Pons (tissue), 1 donor: Measurements from ENCODE around the gene STPG1.

Source experiments
- DNase-seq: peaks from one replicate; pipeline ENCODE4 v3.0.0-alpha.2; 2016; ENCODE audit warnings: low spot score

Gene STPG1

DNA sequence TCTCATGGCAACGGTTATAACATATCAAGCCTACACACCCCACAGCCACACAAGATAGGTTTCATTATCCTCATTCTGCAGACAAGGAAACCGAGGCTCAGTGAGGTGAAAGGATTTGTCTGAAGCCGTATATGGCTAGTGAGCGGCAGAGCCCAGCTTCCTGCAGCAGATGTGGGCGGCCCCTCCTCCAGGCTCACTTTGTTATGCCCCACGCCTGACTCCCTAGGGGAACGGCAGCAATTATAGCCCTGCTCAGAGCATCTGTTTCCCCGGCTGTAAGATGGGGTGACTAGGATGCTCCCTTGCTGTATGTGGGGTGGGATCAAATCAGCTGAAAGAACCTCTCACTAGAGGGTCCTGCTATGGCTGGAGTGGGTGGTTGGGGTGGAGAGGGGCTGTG lies 72.3 kb downstream of the STPG1 start:
- DNase-seq, result no peak

DNA sequence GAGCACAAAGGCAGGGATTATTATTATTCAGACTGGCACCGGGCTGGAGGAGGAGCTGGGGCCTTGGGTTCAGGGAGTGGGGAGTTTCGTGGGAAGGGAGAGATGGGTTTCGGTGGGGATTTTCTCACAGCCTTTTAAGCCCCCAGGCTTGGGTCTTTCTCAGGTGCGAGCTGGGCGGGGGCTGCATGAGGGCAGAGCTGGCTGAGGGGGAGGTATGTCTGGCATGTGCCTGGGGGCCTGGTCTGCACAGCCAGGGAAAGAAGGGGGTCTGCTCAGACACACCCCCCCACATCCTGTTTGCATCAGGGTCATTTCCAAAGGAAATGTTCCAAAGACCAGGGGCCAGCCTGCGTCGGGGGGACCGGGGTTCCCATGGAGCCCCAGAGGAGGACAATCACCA lies 72.8 kb downstream of the STPG1 start:
- DNase-seq, result no peak

DNA sequence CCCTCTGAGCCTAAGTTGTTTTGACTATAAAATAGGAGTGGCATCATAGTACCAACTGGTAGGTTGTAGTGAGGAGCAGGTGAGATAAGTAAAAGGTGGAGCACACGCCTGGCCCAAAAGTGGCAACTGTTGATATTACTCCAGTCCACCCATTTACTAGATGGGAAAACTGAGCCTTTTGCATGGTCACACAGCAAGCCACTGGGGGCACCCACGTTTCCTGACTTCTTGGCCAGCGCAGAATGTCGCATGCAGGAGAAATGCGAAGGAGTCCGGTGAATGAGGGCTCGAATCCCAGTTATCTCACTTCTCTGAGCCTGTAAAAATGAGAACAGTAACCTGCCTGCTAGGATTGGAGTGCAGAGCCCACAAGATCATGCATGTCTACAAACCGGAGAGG lies 73.6 kb downstream of the STPG1 start:
- DNase-seq, result no peak

DNA sequence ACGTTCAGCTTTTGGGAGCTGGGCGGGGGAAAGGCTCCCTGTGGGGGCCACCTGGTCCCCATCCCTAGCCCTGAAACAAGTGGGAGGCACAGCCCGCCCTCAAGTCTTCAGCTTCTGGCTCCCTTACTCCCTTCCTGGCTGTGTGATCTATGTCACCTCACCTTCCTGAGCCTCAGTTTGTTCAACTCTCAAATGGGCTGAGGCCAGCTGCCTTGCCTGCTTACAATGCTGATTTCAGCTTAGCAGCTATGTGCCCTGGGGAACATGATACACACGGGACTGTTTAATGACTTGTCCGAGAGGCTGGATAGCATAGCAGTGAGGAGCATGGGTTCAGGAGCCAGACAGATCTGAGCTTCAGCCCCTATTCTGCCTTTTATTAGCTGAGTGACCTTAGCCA lies 75.1 kb downstream of the STPG1 start:
- DNase-seq, result no peak

DNA sequence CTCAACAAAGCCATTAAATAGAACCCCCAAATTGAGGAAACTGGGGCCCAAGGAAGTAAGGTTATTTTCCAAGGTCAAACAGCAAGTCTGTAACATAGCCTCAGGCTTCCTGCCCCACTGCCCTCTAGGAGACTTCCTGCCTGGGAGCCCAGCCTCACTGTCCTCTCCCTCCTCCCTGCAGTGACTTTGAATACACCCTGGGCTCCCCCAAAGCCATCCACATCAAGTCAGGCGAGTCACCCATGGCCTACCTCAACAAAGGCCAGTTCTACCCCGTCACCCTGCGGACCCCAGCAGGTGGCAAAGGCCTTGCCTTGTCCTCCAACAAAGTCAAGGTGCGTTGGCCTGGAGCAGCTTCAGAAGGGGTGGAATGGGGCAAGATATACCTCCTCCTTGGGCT lies 76.1 kb downstream of the STPG1 start:
- DNase-seq, result no peak

DNA sequence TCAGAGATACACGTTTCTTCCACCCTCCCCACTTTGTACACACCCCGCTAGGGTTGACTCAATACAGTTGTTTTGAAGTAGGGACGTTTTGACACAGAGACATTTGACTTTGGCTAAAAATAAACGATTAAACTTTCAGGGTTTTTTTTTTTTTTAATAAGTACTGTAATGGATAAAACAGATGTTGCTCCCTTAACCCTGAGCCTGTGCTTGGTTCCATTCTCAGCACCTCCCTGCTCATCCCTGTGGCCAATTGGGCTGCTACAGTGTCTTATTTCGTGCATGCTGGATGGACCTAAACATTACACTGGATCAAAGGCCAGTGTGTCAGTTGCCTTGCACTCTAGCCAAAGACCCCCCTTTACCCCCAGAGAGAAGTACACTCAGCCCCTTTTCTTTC lies 77.5 kb downstream of the STPG1 start:
- DNase-seq, result no peak

DNA sequence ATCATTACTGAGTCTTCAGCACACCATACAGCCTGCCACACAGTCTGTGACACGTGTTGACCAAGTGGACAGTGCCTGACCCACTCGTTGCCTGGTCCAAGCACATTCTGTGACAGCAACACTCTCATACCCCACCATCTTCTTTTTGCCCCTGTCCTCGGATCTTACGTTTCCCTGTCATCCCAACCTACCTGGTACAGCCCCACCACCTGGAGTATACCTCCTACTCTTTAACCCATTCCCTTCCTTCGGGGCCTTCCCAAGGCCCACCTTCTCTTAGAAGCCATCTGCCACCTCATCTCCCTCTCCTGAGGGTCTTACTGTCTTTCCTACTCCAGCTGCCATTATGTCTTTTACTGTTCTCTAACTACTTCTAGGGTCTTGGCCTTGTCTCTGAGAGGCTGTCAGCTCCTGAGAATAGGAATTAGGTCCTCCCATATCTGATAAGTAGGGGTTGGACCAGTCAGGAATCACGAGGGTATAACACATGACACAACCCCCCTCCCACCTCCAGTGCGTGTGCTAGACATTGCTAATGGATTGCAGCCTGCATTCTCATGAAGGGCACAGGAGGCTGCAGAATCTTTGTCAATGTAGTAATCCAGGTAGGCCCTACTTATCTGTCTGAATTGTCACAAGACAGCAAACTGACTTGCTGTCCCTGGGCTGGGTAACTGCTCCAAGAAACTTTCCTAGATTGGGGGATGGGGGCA lies 81.5 kb downstream of the STPG1 start:
- no peak for DNase-seq

DNA sequence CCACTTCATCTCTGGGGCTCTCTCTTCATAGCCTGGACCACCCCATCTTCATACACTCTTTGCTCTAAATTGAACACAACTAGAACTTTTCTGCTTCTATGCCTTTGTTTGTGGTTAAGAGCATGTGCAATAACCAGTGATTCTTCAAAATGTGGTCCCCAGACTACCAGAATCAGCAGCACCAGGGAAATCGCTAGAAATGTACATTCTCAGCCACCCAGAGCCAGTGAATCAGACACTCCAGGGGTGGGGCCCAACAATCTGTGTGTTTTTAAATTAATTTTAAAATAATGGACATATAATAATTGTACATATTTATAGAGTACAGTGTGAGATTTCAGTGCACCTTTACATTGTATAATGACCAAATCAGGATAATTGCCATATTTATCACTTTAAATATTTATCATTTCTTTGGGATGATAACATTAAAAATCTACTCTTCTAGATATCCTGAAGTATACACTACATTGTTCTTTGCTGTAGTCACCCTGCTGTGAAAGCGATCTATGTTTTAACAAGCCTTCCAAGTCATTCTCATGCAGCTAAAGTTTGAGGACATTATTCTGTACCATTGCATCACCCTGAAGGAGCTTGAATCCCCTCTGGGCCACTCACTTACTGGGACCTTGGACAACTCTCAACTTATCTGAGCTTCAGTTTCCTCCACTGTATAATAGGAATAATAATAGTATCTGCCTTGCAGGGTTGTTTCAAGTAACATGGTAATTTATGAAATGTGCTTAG lies 83.6 kb downstream of the STPG1 start:
- no peak for DNase-seq

DNA sequence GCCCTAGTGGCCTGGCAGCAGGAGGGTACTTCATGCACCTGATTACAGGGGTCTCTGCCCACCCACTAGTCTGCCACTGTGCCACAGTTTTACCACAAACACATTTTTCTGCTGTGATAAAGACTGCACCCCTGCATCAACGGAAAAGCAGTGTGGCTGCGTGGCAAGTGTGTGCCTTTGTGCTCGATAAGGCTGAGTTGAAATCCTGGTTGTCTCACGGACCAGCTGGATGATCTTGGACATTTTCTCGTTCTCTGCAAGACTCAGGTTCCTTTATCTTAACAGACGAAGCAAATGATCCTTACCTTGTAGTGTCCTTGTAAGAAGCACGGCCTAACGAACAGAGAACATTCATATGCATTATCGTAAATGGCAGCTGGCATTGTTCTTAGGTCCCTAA lies 84.3 kb downstream of the STPG1 start:
- DNase-seq, result no peak

DNA sequence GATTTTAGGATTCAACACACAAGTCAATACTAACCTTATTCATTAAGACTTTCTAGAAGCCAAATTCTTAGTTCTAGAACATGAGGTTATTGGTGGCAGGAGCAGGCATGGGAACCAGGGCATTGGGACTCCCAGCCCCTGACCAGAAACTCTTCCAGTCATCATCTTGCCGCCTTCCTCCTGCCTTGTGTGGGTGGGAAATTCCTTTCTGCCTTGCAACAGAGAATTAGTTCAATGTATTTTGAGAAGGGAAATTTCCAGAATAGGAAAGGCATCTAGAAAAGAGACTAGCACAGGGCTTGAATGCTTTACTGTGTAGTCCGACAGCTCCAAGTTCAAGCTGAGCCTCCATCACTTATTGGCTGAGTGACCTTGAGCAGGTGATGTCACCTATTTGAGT lies 85.7 kb downstream of the STPG1 start:
- DNase-seq, result no peak

DNA sequence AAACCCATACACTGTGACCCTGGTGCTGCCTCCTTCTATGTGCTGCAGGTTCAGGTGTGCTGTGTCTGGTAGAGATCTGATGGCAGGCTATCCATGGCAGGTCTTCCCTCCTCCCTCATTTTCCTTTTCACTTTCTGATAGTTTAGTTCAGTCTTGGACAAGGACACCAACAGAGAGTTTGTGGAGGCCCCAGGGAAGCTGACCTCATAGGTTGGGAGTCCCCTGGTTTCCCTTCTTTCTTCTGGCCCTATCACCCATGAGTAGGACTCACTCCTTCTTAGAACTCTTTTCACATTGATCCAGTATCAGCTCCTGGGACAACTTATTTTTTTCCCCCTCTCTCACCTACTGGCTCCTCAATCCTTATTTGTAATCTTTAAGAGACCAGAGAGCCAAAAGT lies 86.1 kb downstream of the STPG1 start:
- no peak for DNase-seq

DNA sequence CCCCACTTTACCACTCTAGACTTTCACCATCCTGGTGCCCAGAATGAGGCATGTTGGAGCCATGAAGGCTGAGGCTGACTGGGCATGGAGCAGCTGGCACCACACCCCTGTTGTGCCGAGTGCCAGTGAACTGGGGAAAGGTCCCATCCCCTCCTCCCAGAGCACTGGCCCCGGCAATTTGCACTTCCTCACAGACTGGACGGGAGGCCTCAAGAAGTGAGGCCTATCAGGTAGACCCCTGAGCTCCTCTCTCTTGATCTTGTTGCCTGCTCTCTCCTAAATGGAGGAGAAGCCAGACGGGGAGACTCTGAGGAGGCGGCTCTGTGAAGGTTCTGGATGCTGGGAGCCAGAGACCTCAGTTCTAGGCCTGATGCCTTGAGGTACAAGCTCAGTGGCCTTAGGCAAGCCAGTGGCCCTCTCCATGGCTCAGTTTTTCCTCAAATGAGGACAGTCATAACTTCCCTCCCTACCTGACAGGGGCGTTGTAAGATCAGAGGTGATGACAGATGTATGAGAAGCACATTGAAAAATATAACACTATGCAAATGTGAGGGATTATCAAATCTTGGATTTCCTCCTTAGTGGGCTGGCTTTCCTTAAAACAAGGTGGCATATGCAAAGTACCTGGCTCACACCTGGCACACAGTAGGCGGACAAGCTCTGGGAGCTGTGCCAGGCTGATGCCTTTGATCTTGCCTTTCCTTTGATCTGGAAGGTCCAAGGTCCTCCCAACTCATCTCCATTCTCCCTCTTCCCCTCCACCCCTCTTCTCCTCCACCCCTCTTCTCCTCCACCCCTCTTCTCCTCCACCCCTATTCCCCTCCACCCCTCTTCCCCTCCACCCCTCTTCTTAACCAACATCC lies 87.8 kb downstream of the STPG1 start:
- DNase-seq, result no peak

DNA sequence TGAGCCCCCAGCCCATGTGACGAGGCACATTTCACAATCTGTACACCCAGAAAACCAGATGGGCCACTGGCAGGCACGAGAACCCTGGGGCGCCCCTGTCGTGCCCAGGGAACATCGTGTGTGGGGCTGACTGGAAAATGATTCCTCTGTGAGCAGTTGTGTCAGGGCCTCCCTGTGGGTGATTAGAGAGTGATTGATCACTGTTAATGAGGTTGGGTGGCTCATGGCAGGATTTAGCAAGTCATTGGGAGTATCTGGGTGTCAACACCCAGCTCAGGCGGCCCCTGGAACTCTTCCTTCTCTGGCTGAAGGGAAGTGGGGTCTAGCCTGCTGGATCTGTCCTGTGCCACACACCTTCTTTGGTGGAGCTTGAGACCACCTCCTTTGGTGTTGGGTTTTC lies 88.7 kb downstream of the STPG1 start:
- DNase-seq, result no peak

DNA sequence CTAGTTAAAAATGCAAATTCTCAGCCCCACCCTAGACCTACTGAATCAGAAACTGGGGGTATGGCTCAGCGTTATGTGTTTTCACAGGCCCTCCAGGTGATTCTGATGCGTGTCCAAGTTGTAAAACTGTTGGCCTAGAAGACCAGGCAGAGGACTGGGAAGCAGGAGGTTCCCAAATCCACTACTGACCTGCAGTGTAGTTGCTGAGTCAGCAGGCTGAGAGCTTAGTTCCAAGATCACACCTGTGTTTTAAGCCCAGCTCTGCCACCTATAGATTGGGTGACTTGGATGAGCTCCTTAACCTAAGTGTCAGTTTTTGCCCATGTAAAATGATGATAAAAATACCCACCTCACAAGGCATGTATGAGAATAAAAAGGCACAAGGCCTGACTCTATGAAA lies 90.3 kb downstream of the STPG1 start:
- DNase-seq, result no peak

DNA sequence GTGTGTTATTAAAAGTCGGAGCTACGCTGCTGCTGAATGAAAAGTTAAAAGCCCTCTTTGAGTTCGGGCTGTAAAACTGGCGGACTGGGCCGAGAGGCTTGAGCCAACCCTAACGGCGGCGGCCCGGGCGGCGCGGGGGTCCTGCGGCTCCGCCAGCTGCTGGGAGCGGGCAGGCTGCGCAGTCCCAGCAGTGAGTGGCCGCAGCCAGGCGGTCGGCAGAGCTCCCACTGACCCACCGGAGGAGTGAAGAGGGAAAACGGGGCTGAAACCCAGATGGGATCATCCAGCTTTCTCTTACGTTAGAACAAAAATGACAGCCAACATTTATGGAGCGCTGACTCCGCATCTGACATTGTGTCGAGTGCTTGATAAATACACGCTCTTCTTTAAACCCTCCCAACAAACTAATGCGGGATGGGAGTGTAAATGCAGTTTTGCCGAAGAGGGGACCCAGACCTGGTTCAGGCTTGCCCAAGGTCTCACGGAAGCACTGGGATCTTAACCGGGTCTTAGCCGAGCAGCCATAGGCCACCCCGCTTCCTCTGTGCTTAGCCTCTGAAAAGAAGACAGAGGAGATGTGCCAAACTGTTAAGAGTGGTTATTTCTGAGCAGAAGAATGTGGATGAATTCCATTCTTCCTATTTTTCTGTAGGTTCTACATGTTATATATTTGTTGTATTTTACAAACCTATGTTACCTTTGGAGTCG lies 91.0 kb downstream of the STPG1 start:
- no peak for DNase-seq

DNA sequence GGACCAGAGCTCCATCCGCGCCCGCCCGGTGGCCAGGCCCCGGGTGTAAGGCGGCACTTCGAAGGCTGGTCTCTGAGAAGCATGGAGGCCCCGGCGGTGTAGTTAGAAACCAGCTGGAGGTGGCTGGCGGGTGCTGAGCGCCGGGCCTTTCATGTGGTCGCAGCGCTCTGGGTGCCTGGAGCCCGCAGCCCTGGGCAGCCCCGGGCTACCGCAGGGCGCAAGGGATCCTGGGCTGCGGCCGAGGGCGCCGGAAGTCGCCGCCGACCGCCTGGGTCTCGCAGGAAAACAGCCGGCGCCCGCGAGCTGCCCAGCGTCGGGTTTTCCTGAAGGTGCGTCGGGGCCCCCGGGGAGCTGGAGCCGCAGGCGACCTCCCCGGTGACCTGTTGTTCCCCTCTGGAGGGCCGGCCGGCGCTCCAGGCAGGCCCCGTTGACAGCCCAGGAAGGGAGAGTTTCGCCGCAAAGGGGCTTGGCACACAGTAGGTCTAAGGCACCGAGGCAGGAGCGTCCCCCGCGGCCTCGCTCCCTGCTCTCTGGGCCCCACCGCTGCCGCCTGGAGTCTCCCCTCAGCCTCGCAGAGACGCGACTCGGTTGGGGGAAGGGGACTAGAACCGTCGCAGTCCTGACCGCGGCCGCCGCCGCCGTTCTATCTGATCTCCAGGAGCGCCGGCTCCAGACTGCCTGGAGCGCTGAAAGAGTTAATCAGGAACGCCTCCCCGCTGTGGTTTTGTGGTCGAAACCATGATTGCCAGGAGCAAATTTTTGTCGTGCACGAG lies 91.7 kb downstream of the STPG1 start:
- DNase-seq, result no peak

DNA sequence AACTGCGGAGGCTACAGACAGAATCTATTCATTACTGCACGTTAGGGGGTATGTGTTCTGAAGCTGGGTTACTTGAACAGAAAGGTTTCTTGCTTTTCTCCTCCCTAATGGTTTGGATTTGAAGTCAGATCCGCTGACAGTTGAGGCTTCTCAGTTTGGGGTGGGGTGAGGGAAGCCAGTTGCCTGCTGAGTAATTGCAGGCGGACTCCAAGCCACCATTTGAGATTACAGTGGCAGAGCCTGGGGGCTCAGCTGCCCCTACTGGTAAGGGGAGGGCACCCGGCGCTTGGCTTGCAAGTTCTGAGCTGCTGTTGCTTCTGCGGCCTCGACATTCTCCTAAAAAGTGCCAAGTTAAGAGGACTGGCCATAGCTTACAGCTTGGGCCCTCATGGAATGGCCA lies 92.5 kb downstream of the STPG1 start:
- DNase-seq, result no peak

DNA sequence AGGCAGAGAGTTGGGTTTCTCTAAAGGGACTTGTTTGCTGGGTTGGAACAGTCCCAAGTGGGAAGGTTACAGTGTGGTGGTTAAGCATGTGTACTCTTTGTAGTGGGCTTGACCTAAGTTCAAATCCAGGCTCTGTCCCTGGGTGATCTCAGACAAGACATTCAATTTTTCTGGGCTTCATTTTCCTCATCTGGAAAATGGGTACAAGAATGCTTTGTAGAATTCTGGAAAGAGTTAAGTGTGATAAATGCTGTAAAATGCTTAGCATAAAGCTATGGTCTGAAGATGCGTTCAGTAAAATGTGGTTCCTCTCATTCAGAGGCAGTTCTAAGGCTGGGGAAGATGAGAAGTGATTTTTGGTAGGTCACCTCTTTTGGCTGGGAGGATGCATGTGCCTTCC lies 93.6 kb downstream of the STPG1 start:
- DNase-seq, result no peak

DNA sequence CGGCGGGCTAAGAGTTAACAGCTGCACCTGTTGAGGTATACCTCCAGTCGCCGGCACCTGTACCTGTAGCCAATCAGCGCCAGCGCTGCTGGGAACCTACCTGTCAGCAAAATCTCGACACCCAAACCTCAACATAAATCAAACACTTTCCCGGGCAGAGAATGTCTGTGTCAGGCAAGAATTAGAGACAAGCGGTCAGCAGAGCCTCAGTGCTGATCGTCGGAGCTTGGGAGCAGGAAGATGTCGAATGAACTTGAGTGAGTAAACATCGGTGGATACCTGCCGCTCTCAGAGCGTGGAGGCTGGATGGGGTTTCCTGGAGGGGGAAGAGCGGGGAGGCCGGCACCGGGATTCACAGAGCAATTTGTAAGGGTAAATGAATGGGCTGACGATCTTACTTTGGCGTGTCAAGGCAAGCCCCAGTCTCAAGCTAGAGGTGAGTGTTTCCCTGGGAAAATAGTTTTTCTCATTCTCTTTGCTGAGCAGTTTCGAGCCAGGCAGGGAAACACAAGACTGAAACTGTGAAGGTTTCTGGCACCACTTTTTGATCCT lies 94.2 kb downstream of the STPG1 start, which contains the start of gene GRHL3:
TSS of gene GRHL3 (plus strand) at position 46 of the 552 bp plus-strand sequence. CDS start at position 241, 195 bp downstream.
- DNase-seq, result no peak

DNA sequence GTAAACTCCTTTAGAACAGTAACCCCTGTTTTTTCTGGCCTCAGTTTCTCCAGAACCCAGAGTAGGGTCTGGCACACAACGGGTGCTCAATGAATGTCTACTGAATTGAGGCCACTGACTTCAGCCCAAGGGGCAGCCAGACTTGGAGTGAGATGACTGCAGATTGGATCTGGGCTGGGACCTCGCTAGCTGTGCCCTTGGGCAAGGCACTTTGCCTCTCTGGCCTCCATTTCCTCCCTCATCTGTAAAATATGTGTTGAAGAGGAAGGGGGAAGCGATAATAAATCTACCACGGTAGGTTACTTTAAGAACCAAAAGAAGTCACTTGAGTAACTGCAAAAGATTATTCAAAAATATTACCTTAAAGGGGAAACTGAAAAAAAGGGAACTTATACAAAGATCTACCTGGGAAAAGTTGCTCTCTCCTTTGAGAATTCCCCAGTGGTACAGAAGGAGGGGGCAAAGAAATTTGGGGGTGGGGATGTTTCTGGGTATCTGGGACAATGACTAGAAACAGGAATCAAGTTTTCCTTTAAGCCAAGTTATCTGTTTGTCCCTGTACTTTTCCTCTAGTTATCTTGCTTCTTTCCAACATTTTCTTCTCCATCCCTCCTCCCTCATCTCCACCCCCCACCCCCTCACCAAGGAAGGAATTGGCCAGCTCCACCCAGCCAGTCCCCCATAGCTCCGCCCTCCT lies 94.8 kb downstream of the STPG1 start:
- no peak for DNase-seq
